Activated CD4-positive, alpha-beta T cell treated with anti-CD3 and anti-CD28 coated beads, Interleukin-2, Interleukin-6, amounts not matched to agents 100 ng/mL and 50 ng/mL, durations not matched to agents 16 hours and 8 hours (primary cell): ENCODE data around the gene ATP8B1.

Experiments used
- DNase-seq: peaks from one replicate; pipeline ENCODE4 v3.0.0-alpha.2; 2020

The ATP8B1 gene

DNA sequence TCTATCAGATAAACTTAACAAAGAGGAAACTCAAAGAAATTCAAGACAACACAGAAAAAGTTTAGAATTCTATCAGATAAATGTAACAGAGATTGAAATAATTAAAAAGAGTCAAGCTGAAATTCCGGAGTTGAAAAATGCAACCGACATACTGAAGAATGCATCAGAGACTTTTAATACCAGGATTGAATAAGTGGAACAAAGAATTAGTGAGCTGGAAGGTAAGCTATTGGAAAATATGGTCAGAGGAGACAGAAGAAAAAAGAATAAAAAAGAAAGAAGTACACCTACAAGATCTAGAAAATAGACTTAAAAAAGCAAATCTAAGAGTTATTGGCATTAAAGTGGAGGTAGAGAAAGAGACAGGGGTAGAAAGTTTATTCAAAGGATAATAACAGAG, 88.0 kb downstream of the ATP8B1 start:
- no peak for DNase-seq

DNA sequence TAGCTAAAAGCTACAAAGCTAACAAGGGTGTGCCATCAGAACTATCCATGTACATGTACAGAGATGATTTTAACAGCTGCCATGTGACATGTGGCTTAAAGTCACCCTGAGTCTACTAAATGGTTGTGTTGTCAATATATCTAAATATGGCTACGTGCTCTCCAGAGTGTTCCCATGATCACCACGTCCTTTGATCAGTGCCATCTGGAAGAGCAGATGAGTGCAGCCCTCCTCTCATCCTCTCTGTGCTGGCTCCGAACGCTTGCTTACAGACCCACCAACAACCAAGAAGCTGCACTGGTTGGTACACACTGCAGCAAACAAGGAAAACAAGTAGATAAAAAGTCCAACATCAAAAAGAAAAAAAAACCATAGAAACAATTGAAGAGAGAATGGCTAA, 92.9 kb downstream of the ATP8B1 start:
- no peak for DNase-seq

DNA sequence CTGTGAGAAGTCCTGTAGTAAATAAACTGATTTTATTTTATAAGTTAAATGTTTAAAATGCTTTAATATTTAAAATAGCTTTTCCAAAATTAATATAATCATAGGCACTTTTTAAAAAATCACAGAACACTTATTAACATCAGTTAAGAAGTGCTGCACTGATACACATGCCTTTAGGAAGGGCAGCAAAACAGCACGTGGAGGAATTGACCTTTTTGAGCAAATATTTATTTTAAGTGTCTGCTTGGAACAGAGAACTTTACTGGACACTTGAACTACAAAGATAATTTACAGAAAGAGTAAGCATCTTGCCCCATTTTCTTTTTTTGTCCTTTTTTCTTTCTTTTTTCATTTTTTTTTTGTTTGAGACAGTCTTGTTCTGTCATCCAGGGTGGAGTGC, 93.8 kb downstream of the ATP8B1 start:
- DNase-seq: no peak

DNA sequence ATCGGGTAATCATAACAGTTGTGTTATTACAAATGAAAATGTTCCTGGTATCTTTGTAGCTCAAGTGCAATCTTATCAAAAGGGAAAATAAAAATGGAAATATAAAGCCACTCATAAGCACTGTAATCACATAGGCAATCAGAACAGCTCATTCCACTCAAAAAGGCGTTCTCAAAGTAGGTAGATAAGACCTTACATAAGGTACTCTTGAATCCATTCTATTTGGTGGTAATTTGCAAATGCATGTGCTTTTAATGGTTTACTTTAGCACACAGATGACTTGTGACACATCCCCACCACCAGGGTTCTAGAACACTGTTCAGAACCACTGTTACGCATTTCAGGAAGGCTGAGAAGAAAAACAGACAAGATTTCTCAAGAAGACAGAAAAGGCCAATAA, 94.8 kb downstream of the ATP8B1 start:
- no peak for DNase-seq

DNA sequence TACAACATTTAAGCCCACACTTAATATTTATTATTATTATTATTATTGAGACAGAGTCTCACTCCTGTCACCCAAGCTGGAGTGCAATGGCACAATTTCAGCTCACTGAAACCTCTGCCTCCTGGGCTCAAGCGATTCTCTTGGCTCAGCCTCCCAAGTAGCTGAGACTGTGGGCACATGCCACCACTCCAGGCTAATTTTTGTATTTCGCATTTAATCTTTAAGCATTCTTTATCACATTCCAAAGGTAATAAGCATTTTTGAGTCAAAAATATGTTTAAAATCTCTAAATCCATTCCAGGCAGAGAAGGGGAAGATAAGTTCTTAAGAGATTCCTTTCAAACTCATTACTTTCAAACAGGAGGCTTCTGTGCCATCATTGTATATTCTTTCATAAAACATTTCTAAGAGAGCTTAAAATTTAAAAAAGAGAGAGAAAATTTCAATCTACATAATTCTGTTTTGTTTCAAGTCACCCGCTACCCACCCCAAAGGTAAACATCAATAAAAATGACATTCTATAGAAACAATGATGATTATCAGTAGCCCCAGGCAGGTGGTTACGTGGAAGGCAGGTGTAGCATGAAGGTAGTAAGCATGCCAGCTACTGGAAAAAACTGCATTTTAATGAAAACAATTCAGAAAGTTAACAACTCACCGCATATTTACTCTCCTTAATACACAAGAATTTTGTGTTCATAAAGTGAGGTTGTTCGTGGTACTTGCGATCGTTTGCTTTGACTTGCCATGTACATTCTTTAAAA, 97.1 kb downstream of the ATP8B1 start:
- DNase-seq: no peak

DNA sequence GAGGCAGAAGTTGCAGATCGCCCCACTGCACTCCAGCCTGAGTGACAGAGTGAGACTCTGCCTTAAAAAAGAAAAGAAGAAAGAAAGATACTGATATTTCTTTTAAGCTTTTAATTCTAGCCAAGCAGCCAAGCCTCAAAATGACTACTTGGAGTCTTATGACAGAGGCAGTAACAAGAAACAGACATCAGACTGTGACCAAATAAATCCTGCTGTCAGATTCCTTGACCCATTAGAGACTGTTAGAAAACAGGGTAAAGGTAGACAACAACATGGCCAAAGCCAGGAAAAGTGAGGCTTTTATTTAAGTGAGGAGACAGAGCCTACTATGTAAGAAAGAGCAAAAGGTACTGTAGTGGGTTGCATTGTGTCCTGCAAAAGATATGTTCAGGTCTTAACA, 98.1 kb downstream of the ATP8B1 start:
- no peak for DNase-seq

DNA sequence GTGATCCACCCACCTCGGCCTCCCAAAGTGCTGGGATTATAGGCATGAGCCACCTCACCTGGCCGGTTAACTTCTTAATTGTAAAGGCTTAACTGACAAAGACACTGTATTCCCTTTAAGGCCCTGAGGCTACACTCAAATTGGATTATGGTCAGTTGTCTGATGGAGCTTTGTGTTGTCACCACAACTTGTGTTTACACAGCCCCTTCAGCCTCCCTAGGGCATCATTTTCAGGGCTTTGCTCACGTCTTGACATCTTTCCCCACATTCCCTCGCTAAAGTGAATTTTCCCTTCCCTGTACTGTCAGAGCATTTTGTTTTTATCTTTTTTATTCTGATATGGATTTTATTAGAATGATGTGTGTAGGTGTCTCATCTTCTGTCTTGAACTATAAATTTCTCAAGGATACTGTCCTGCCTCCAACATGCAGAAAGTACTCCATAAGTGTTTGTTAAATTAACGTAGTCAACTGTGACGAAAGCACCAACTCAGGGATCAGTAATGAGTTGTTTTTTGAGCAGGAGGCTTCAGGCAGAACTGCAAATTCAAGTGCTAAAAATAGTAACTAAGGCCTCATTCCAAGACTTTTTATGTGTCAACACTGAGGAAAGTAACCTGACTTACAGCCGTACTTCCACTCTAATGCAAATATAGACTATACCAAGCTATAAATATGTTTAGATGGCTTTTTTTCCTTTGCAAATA, 104.4 kb downstream of the ATP8B1 start:
- DNase-seq: no peak

DNA sequence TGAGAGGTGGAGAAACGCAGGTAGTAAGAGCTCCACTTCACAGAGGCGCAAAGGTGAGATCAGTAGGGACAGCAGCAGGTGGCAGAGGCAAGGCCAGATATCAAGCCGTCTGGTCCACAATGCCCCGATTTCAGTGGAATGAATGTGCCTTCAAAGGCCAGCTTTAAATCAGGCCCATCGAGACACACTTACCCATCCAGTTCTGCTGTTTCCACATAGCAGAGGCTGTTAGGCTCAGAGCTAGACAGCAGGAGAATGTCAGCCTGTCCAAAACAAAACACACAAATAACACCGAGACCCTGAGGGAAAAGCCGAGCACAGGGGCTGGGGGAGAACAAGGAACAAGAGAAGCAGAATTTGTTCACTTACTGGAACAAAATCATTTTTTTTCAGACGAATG, 105.7 kb downstream of the ATP8B1 start:
- no peak for DNase-seq

DNA sequence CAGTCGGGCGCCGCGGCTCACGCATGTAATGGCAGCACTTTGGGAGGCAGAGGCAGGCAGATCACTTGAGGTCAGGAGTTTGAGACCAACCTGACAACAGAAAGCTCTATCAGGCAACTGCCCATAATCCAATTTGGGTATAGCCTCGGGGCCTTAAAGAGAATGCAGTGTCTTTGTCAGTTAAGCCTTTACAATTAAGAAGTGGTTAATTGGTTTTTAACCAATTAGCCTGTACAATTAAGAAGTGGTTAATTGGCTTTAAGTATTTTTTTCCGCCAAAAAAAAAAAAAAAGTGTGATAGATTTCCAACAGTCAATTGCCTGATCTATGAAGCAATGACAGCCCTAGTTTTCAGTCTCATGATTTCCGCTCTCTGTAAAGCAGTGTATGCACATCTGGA, 106.8 kb downstream of the ATP8B1 start:
- no peak for DNase-seq

DNA sequence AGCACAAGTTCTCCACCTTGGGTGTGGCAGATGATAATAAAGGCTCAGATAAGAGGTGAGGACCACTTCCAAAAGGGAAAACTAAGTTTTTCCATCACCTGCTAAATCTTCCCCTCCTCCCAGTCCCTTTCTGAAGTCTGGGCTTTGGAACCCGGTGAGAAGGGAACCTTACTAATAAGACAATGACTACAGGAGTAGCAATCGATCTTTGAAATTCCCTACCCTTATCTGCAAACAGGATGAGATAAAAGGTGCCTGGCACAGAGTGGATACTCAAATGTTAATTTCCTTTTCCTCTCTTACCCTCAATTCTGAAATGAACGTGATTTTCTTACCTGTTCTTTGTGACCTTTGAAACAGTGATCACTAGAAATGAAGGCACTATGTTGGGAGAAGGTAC, 111.8 kb downstream of the ATP8B1 start:
- no peak for DNase-seq

DNA sequence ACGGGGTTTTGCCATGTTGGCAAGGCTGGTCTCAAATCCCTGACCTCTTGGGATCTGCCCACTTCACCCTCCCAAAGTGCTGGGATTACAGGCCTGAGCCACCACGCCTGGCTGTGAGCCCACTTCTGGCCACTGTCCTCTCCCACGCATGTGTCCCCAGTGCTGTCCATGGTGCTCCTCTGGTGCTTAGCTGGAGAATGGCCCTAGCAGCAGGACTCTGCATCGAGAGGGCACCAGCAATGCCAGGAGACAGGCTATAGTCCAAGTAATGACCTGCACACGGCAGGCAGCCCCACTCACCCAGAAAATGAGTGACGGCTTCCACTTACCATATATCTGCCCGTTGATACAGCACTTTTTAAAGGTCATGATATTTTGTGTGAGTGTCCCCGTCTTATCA, 115.1 kb downstream of the ATP8B1 start:
- no peak for DNase-seq

DNA sequence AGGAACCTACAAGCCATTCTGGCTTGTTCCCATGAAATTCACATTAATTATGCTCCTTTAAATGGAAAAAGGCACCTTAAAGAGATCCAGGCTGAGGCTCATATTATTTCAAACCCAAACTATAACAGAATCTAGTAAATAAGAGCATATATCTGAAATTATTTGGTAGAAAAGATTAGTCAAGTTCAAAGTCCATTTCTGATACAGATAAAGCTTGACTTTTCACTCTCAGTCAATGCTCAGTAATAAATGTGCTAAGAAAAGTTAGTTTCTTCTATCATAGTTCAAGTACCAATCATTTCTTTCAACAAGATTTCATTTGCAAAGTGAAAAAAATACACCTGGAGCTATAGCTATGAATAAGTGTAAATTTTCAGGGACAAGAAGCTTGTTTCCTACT, 119.6 kb downstream of the ATP8B1 start:
- DNase-seq: no peak

DNA sequence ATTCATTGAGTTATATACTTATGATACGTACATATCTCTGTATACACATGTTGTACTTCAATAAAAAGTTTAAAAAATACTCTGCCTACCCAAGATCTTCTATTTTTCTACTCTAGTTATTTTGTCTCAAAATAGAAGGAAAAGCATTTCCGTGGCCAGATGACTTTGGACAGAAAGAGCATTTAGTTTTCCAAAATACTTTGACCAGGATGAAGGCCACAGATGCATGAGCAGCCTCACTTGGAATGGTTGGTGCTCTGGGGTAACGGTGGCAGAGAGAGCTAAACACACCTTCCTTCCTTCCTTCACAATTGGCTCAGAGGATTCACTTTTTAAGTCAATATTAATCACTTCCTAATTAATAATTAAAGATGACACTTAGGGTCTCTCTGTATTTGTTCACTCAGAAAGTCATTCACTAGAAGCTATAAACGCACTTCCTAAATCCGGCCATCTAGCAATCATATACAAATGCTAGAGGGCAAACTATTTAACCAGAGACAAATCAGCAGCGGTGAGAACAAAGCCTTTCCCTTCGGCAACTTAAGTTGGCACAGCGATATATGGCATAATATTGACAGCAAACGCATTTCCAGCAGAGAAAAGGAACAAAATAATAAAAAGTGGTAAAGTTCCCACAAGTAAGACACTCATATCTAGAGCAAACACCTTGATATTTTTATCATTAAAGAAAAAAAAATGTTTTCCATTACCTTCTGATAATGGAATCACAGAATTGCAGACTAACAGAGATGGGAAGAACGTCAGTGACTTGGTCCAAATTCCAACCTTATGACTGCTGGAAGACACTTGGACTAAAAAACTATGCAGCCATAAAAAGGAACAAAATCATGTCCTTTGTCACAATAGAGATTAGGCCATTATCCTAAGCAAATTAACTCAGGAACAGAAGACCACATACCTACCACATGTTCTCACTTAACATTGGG, 125.6 kb downstream of the ATP8B1 start:
- no peak for DNase-seq

DNA sequence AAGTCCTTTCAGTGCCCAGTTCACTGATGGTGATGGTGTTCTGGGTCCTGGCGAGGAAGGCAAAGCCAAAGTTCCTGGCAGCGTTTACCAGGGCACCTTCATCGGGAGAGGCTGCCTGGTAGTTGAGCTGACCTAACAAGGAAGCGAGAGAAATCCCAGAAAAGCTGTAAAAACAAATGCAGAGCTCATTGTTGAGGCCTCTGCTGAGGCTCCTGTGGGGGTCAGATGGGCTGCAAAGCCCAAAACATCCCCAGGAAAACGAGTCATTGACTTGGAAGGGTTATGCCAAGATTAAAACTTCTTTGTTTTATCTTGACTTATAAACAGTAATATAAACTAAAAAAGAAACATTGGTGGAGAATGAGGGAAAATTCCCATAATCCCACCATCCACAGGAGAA, 128.2 kb downstream of the ATP8B1 start:
- DNase-seq: no peak

DNA sequence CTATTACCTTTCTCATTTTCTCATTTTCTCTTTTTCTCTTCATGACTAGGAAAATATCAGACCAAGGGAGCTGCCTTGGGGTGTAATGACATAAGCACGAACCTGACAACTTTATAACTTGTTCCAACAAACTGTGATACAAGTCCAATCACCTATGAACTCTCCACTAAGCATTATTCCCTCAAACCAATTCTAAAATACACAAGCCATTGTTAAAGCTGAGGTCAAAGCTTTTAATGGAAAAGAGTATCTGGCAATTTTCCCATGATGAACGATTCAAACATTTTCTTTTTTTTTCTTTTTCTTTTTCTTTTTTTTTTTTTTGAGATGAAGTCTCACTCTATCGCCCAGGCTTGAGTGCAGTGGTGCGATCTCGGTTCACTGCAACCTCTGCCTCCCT, 133.1 kb downstream of the ATP8B1 start:
- DNase-seq: no peak

DNA sequence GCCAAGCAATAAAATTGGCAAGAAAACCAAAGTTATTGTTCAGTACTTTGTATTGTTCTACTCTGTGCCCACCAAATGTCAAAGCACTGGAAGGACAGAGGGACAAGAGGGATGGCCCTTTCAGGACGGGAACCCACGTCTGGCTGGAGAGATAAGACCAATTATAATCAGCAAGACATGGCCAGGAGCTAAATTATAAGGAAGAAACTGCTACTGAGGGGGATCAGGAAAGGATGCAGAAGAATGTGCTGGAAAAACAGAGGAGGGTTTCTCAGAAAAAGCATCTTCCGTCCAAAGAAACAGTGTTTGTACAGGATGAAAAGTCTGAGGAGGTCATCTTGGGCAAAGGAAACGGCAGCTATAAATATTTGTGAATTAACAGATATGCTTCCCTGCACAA, 135.1 kb downstream of the ATP8B1 start:
- no peak for DNase-seq

DNA sequence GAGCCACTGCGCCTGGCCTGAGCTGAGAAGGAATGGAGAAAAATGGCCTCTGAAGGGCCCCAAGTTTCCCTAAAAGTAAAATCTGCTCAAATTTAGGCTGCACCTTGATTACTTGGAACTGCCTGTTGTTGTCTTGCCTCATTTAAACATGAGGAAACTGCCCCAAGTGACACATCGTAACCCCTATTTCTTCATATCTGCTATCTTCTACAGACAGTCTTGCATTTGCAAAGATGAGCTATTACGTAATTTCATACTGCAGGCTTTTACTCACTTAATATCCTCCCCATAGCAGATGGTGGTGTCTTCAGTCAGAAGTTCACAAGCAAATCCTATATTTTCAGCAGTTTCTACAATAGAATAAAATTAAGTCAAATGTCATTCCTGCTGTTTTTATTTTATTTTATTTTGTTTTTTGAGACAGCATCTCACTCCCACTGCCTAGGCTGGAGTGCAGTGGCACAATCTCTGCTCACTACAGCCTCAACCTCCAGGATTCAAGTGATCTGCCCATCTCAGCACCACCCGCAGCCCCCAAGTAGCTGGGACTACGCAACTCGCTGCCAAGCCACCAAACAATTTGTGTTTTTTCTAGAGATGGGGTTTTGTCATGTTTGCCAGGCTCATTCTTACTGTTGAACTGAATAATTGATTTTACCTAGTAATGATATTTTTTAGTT, 136.2 kb downstream of the ATP8B1 start:
- peak; percentile 1 for DNase-seq

DNA sequence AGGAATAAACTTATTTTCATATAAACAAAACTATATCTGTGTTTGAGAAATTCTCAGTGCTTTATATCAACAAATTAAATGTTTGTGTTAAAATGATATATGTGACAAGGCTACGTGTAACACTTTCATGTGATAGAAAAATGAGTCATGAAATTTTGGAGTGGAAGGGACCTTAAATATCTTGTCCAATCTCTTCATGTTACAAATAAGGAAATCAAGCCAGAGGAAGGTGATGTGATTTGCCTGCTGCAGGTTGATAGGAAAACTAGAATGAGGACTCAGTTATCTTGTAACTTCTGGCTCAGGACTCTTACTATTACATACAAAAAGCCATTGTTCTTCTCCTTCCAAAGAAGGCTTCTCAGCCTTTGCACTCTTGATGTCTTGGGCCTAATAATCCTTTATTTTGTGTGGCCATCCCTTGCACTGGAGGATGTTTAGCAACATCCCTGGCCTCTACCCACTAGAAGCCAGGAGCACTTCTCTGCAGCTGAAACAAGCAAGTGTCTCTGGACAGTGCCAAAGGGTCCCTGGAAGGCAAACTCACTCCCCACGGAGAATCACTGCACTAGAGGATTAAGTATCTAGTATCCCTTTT, 138.4 kb downstream of the ATP8B1 start:
- no peak for DNase-seq

DNA sequence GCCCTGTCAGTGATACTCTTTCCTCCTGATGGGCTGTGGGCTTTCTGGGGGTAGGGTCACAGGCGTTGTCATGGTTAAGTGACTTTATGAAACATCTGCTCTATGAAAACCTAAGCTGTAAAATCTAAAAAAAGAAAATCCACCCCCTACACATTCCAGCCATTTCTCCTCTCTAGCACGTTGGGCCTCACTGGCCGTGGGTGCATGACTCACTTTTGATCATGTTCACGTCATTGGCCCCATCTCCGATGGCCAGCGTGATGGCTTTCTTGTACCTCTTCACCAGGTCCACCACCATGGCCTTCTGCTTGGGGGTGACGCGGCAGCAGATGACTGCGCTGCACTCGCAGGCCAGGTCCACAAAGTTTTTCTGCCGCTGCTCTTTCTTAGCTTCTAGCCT, 142.2 kb downstream of the ATP8B1 start:
- no peak for DNase-seq

DNA sequence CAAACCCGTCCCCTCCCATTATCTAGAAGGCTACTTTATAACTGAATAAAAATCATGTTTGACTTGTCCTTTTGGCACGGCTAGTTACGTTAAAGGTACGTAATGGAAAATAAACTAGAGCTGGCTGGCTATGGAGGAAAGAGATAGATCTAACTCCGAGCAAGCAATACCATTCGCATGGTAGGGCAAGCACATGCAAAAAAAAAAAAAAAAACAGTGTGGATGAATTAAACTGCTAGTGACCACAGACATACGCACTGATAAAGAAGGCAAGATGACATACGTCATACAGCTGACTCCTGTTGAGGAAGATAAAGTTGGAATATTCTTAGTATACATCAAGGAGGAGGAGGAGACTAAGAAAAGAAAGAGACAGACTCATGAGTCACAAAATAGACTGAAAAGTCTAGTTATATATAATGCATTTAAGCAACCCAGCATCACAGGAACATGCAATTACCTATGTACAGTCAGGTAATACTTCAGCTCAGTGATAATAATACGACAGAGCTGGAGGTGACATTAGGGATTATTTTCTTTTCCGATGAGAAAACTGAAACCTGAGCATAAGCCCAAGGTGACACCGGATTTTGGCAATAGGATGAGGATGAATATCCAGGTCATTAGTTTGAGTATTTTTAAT, 143.5 kb downstream of the ATP8B1 start:
- no peak for DNase-seq

DNA sequence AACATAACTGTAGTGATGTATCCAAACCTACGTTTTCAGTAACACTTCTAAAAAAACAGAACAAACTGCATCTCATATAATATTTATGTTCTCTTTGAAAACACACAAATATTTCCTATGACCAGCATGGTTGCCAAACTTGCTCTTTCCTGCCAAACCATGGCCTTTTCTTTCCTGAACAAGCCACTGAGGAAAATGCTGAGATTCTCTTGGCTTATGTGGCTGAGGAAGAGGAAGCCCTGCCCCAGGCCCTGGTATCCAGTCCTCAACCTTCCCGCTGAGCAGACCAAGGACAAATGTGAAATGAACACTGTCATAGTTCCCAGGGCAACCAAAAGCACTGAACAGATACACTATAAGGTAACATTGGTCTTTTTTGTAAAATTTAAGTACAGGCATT, 145.6 kb downstream of the ATP8B1 start:
- DNase-seq: no peak

DNA sequence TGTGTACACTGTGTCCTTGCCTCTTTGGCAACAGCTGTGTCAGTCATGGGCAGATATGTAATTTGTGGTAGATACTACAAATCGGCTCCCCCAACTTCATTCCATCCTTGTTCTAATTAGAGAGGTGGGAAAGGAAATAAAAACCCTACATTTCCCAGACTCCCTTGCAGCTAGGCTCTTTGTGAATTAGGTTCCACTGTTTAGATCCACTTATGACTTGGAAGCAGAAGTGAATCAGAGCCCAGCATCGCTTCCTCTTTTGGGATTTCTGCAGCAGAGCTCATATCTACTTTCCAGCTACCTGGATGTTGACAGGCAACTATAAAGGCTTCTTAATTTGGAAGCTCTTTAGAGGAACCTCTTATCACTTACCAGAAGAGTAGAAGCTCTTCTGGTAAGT, 147.4 kb downstream of the ATP8B1 start:
- no peak for DNase-seq
